ENCODE measurements around the gene FPGS.
A peak's percentile ranks its signal among the peaks of the same experiment; 100 is the strongest.
"Not testable (repeated sequence)": the region's sequence is repeated elsewhere in the genome, so short reads cannot be mapped to it uniquely, and the experiment has no call there.

The FPGS gene

GRCh38 chr9:127770905-127771569, 31.6 kb upstream of the FPGS start:
- DNase-seq (ENCODE audit: low spot score), result peak; percentile 95

- DNase-seq (ENCODE audit: low spot score), result no peak
Measured at GRCh38 chr9:127771570-127772189, 31.0 kb upstream of the FPGS start.

GRCh38 chr9:127772603-127773002, 30.1 kb upstream of the FPGS start:
- no peak for DNase-seq (ENCODE audit: low spot score)

DNA sequence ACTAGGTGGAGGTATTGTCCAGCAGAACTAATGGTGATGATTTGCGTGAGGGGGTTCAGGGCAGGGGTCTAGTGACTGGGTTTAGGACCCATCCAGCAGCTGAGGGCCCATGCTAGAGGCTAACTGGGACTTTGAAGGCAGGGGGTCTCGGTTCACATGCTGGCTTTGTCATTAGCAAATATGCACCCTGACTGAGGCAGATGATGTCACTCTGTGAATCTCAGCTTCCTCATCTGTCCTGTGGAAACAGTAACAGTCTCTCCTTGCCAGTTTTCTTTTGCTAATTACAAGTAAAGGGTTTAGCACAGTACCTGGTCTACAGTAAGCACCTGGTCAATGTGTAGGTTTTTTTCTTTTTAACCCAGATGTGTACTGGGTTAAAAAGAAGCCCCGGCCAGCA, 29.4 kb upstream of the FPGS start:
- no peak for DNase-seq (ENCODE audit: low spot score)

DNA sequence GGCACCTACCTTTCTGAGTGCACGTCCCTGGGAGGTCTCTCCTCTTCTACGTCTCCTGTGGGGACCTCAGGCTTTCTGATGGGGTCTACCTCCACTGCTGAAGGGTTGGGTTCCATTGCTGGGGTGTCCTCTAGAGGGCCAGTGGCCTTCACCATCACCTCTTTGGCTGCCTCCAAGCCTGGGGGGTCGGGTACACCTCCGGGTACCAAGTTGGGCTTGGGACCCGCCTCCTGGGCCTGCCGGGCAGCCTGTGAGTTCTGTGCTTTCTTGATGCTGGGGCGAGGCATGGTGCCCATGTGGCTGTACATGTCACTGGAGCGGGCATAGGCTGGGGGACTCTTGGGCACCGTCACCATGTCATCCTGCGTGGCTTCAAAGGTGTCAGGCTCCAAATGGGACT, 28.7 kb upstream of the FPGS start:
- DNase-seq (ENCODE audit: low spot score), result no peak

DNA sequence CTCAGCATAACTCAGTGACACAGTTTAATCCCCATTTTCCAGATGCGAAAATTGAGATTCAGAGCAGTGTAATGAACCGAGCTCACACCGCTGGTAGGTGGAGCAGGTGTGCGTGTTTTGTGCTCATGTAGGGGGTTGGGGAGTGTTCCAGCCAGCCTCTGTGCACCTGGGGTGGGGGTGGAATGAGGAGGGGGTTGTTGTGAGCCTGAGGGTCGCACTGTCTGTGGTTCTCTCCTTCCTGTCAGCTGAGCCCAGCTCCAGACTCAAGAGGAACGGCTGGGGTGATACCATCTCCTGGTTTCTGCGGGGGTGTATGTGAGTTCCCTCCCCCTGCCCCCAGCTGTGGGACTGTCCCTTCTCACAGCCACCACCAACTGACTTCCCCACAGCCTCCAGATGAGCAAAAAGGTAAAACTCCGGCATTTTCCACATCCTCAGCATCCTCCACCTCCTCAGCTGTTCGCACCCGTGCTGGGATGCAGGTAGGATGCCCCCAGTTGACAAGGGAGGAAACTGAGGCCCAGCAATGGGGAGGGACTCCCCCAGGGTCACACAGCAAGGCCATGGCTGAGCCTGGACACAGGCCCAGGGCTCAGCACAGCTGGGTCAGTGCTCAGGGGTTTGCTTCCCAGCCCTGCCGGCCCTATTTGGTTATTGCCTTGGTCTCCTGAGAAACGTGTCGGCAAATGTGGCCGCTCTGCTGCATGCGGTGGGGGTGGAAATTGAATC, 26.3 kb upstream of the FPGS start:
- DNase-seq (ENCODE audit: low spot score), result no peak

- no peak for DNase-seq (ENCODE audit: low spot score)
Measured at GRCh38 chr9:127776924-127777289, 25.8 kb upstream of the FPGS start.

DNA sequence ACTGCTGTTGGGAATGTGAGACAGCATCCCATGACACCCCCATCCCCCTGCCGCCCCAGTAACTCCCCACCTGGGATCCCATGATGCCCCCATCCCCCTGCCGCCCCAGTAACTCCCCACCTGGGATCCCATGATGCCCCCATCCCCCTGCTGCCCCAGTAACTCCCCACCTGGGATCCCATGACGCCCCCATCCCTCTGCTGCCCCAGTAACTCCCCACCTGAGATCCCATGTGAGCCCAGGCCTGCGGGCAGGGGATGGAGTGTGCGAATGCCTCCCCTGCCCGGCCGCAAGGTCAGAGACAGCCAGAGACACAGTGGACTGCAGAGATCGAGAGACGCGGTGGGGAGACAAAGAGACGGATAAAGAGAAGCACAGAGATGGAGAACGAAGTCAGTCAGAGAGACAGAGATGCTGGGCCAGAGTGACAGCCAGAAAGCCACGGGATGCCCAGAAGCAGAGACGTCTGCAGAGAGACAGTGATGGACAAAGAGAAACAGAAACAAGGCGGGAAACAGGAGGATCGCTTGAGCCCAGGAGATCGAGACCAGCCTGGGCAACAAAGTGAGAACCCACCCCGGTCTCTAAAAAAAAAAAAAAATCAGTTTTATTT, 25.2 kb upstream of the FPGS start:
- no peak for DNase-seq (ENCODE audit: low spot score)

DNA sequence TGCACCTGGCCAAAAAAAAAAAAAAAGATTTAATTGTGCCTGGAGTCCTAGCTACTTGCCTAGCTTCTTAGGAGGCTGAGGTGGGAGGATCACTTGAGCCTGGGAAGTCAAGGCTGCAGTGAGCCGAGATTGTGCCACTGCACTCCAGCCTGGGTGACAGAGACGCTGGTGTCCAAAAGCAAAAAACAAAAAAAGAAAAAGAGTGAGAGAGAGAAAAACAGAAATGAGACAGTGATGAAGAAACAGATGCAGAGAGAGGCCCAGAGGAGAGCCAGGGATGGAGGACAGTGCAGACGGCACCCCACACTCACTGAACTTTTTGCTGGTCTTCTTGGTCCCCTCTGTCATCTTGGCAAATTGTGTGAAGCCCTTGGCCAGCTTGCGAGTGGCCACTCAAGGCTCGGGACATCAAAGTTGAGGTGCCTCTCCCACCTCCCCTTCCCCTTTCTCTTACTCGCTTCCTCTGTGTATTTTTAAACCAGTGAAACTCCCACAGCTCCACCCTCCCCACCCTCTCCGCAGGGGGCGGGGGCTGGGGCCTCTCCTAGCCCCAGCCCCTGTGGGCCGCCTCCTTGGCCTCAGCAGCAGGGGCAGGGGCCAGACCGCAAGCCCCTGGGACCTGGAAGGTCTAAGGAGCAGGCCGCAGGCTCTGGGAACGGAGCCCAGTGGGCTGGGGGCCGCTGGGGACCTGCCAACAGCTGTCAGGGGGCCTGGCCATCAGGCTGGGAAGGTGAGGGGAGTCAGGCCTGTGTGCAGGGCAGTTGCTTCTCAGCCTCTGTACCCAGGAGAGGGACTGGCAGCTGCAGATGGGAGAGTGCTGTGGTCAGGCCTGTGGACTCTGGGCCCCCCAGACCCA, 24.2 kb upstream of the FPGS start, which contains the start of gene SH2D3C:
Gene SH2D3C (minus strand): TSS at position 387 of the 856 bp plus-strand sequence. CDS start 39 bp downstream, at position 348.
- no peak for DNase-seq (ENCODE audit: low spot score)

GRCh38 chr9:127779136-127779981, 23.3 kb upstream of the FPGS start:
- DNase-seq (ENCODE audit: low spot score), result no peak

- no peak for DNase-seq (ENCODE audit: low spot score)
Measured at GRCh38 chr9:127780126-127780885, 22.4 kb upstream of the FPGS start.

DNA sequence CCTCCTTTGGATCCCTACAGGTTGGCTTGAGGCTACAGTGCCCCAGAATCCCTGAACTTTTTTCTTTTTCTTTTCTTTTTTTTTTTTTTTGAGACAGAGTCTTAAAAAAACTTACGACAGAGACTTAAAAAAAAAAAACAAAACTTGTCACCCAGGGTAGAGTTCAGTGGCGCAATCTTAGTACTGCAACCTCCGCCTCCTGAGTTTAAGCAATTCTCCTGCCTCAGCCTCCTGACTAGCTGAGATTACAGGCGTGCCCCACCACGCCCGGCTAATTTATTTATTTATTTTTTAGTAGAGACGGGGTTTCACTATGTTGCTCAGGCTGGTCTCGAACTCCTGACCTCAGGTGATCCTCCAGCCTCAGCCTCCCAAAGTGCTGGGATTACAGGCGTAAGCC, 21.8 kb upstream of the FPGS start:
- not testable (repeated sequence) for DNase-seq (ENCODE audit: low spot score)

DNA sequence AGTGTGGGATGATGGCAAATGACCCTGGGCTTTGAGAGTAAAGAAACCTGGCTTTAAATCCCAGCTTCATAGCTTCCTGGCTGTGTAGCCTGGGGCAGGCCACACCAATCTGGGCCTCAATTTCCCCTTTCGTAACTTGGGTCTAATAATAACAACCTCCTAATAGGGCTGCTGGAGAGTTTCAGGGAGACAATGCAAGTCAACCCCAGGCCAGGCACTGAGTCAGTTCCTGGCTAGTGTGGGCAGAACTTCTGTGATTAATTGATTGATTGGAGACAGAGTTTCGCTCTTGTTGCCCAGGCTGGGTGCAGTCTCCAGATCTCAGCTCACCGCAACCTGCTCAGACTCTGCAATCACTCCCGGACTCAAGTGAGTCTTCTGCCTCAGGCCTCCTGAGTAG, 20.9 kb upstream of the FPGS start:
- DNase-seq (ENCODE audit: low spot score), result no peak

DNA sequence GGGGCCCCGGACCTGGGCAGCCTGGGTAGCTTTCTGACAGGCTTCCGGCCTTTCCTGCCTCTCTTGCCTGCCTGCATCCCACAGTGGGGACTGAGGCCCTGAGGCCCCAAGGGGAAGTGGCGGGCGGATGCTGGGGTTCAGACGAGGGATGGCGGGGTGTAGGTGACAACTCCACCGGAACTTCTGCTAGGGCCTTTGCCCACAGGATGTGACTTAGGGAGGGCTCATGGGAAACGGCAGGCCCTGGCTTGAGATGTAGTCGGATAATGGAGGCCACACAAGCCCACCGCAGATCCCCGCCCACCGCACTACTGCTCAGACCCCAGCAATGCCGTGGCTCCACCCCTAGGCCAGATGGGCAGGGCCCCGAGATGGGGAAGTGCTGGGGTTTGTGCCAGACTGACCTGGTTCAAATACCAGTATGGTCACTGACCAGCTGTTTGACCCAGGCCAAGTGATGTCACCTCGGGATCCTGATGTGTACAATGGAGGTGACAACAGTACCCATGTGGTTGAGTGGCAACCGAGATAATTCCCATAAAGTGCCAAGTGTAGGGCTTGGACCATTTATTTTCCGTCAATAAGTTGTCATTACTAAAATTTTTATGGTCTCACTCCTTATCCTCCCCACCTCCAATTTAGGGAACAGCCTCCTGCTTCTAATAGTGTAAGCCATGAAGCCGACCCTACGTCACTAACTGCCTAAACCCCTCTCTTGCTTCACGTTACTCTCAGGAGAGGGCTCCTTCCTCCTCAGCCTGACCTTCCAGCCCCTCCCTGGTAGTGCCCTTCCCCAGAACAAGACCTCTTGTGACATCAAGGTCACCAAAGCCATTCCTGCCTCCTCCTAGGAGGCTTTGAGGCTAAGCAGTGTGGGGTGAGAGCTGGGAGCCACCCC, 19.3 kb upstream of the FPGS start:
- no peak for DNase-seq (ENCODE audit: low spot score)

DNA sequence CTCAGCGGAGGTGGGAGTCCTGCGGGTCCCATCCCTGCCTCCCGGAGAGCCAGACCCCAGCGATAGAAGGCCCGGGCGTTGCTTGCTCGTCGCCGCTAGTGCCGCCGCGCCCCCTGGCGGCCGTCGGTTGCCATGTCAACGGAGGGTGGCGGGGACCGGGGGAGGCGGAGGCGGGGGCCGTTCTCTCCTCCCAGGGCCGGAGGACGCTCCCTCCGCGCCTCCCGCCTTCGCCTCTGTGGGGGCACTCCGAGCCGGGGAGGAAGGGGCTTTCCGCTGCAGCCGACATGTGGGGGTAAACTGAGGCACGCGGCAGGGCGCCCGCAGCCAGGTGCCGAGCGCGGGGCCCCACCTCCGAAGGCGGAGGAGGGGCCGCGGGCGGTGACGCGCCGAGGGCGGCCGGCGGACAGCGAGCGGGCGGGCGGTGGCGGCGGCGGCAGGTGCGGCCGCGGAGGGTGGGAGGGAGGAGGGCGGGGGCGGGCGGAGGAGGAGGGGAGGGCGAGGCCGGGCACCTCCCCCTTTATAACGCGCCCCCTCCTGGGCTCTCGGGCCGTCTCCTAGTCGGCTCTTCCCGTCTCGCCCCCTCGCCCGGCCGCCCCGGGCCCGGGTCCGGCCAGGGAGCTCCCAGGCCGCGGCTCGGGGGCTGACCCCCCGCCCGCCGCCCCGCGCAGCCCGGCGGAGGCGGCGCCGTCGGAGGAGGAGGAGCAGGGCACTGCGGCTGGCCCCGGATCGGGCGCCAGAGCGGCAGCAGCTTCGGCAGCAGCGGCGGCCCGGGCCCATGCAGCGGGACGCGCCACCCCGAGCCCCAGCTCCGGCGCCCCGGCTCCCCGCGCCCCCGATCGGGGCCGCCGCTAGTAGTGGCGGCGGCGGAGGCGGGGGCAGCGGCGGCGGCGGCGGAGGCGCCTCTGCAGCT, 17.4 kb upstream of the FPGS start:
- DNase-seq (ENCODE audit: low spot score), result peak; percentile 80

- peak; percentile 82 for DNase-seq (ENCODE audit: low spot score)
Measured at GRCh38 chr9:127785933-127786772, 16.5 kb upstream of the FPGS start, which contains the start of gene CDK9. Gene CDK9, plus strand, starts transcription at chr9:127786034. Its CDS starts 115 bp downstream, at chr9:127786149.

DNA sequence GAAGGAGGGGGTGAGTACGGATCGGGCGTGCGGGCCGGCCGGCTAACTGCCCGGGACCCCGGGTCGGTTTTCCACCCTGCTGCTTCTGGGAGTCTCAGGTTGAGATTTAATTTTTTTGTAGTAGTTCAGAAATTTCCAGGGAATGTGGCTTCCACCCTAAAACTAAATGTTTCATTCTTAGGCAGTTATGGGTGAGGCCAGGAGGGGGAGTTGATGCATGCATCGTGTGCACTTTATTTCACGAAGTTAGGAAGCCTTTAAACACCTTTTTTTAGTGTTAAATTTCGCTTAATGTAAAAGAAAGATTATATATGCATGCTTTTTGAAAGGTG, 15.9 kb upstream of the FPGS start:
- DNase-seq (ENCODE audit: low spot score), result no peak

Data from cerebellar cortex (tissue), 1 donor.